Activated CD8-positive, alpha-beta T cell treated with anti-CD3 and anti-CD28 coated beads for 36 hours (primary cell): ENCODE measurements around the gene STRA6. TPM values are rescaled to one million over a fixed set of nuclear protein-coding genes. Genes with fewer than 3 reads are reported as not detected.

Experiments
- ATAC-seq: fragments of 200-7000 bp; cut with Tn5 transposase; one replicate; pipeline ENCODE4 v1.10.0; 2021; ENCODE audit warnings: mild to moderate bottlenecking, moderate library complexity
- CTCF ChIA-PET: fragments of 350-600 bp; sonication (Branson Sonifier 250); formaldehyde crosslinking; loops from one replicate; lab custom pipeline; 2021; ENCODE audit warnings: antibody characterized with exemption; lab: Charles Lee
- POLR2A ChIA-PET: fragments of 350-600 bp; sonication (Branson Sonifier 250); formaldehyde crosslinking; loops from one replicate; lab custom pipeline; 2021; ENCODE audit warnings: antibody characterized with exemption; lab: Charles Lee
- DNase-seq: peaks from one replicate; pipeline ENCODE4 v3.0.0-alpha.2; 2020
- H3K27ac Mint-ChIP-seq: one replicate; pipeline ENCODE4 v1.8.0; 2021; ENCODE audit warnings: mild to moderate bottlenecking, mixed read lengths
- H3K27me3 Mint-ChIP-seq: one replicate; pipeline ENCODE4 v1.8.0; 2021; ENCODE audit warnings: mixed read lengths
- H3K36me3 Mint-ChIP-seq: one replicate; pipeline ENCODE4 v1.8.0; 2021; ENCODE audit warnings: low read depth, mixed read lengths
- H3K4me1 Mint-ChIP-seq: one replicate; pipeline ENCODE4 v1.8.0; 2021; ENCODE audit warnings: low read depth, mixed read lengths
- H3K4me3 Mint-ChIP-seq: one replicate; pipeline ENCODE4 v1.8.0; 2021; ENCODE audit warnings: mild to moderate bottlenecking, moderate library complexity, mixed read lengths
- H3K9me3 Mint-ChIP-seq: one replicate; pipeline ENCODE4 v1.8.0; 2021; ENCODE audit warnings: mixed read lengths
- CTCF ChIP-seq: fragments of 200-600 bp; IDR thresholded peaks from one replicate; pipeline ENCODE4 v1.8.0; 2022; ENCODE audit warnings: antibody characterized with exemption, mild to moderate bottlenecking
- intact Hi-C: fragments of 100-400 bp; cut with micrococcal nuclease; formaldehyde crosslinking; loops from one replicate; pipeline ENCODE4 v1.10.0; 2022
- total RNA-seq, 2 experiments: library from RNA; stranded (reverse); gene quantifications; one replicate each; pipeline ENCODE4 v1.2.3, GENCODE V29; 2021

Gene STRA6
- under 1 TPM; 0.51 to 0.72 TPM for total RNA-seq

GRCh38 chr15:74202452-74203401 lies at the start of gene STRA6:
TSS of gene STRA6 (minus strand) at chr15:74202787. CDS start at chr15:74202267, 520 bp downstream.
- TF ChIP-seq CTCF, result no peak
- no peaks in the 10 kb centered on the region for H3K9me3 Mint-ChIP-seq
- peaks cover 4% of the 10 kb centered on the region for H3K4me1 Mint-ChIP-seq
- H3K27me3 Mint-ChIP-seq, result peaks cover 2% of the 10 kb centered on the region
- CTCF ChIA-PET, result interaction anchor here (1.0 to 1.2 kb wide), 2 partner anchors 19 to 75 kb away, joined by 3 read pairs; no protein-coding TSS in a partner anchor
- DNase-seq (peak; percentile 42), ATAC-seq (peak; percentile 67)
- H3K36me3 Mint-ChIP-seq, result no peaks in the 10 kb centered on the region
- H3K27ac Mint-ChIP-seq, result no peak within 1 kb of the TSS
- POLR2A ChIA-PET, result interaction anchor here (0.7 kb wide), 1 partner anchor 247 kb away, joined by 4 read pairs; no protein-coding TSS in a partner anchor
- intact Hi-C loops, result no loop called here
- H3K4me3 Mint-ChIP-seq, result no peak within 1 kb of the TSS

DNA sequence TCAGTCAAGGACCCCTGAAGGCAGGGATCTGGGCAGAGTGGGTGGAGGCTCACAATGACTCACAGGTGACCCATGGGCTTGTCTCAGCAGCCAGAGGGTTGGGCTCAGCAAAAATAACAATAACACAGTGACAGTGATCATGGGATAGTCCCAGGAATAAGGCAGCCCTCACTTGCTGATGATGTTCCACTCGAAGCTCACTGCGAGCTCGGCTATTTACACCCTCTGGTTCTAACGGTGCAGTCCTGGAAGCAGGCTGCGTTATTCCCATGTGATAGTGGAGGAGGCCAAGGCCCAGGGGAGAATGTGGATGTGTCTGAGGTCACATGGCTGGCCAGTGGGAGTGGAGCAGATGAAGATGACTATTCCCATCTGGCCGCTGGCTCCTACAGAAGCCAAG lies 49.7 kb upstream of the STRA6 start:
- intact Hi-C loops, result no loop called here
- Mint-ChIP-seq H3K9me3 (no peaks in the 10 kb centered on the region), H3K27ac (no peak overlapping the region), H3K4me3 (no peak overlapping the region), H3K4me1 (no peaks in the 10 kb centered on the region), H3K36me3 (no peaks in the 10 kb centered on the region), H3K27me3 (peaks cover 5% of the 10 kb centered on the region)
- TF ChIP-seq CTCF, result no peak
- ATAC-seq, result no peak
- CTCF ChIA-PET, result interaction anchor here (1.5 kb wide), 1 partner anchor 13 kb away, joined by 4 read pairs; no protein-coding TSS in a partner anchor
- no peak for DNase-seq
- POLR2A ChIA-PET, result no interaction called here

GRCh38 chr15:74251131-74251811 lies 48.7 kb upstream of the STRA6 start:
- DNase-seq, result no peak
- no peak overlapping the region for H3K4me3 Mint-ChIP-seq

DNA sequence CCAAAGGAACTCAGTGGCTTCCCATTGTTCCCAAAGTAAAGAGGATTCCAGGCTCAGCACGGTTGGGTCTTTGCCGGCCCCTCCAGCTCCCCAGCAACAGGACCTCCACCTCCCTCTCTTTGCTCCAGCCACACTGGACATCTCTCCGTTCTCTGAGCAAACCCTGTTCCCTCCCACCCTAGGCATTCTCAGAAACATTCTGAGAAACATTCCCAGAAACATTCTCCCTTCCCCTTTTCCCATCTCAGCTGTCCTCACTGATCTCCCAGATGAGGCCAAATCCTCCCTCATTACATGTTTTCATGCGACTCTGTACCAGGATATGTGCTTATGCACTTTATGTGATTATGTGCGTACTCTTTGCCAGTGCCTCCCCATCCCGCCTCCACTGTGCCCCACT lies 47.7 kb upstream of the STRA6 start:
- DNase-seq (no peak), ATAC-seq (no peak)
- no peaks in the 10 kb centered on the region for H3K36me3 Mint-ChIP-seq
- TF ChIP-seq CTCF, result no peak
- ChIA-PET CTCF (interaction anchor here (0.8 kb wide), 1 partner anchor 14 kb away, joined by 3 read pairs; the partner anchor contains the start of gene CCDC33), POLR2A (no interaction called here)
- peaks cover 1% of the 10 kb centered on the region for H3K4me1 Mint-ChIP-seq
- H3K27ac Mint-ChIP-seq, result no peak overlapping the region
- peaks cover 11% of the 10 kb centered on the region for H3K27me3 Mint-ChIP-seq
- intact Hi-C loops, result no loop called here
- no peak overlapping the region for H3K4me3 Mint-ChIP-seq
- no peaks in the 10 kb centered on the region for H3K9me3 Mint-ChIP-seq

More at GRCh38 chr15:74251131-74251811, 48.7 kb upstream of the STRA6 start:
- no peak overlapping the region for H3K27ac Mint-ChIP-seq
- no peak for TF ChIP-seq CTCF
- peaks cover 6% of the 10 kb centered on the region for H3K27me3 Mint-ChIP-seq
- H3K36me3 Mint-ChIP-seq, result no peaks in the 10 kb centered on the region
- no peaks in the 10 kb centered on the region for H3K9me3 Mint-ChIP-seq
- no peak for ATAC-seq
- no peaks in the 10 kb centered on the region for H3K4me1 Mint-ChIP-seq
- POLR2A ChIA-PET, result no interaction called here
- intact Hi-C loops, result no loop called here
- CTCF ChIA-PET, result interaction anchor here (1.5 kb wide), 1 partner anchor 12 kb away, joined by 4 read pairs; no protein-coding TSS in a partner anchor
